HL-60 (cell line): Measurements from ENCODE around the gene TRABD2B.

Source experiments
- DNase-seq, 2 experiments: peaks; one replicate each; pipeline ENCODE4 v3.0.0-alpha.2; 2010 to 2020; ENCODE audit warnings: low read depth in 1 of 2, low spot score in 1 of 2
- H3K27ac ChIP-seq: fragments of 250-450 bp; sonication (Bioruptor Pico); replicated peaks from 2 replicates; pipeline ENCODE4 v1.5.1; 2020; ENCODE audit warnings: mild to moderate bottlenecking, moderate library complexity
- H3K27me3 ChIP-seq: fragments of 250-450 bp; sonication (Bioruptor Pico); 2 replicates; pipeline ENCODE4 v1.5.1; 2021; ENCODE audit warnings: mild to moderate bottlenecking, moderate library complexity; ENCODE audit not compliant: insufficient read depth, poor library complexity, severe bottlenecking
- H3K4me3 ChIP-seq: replicated peaks from 2 replicates; pipeline ENCODE4 v1.5.1; 2011; ENCODE audit warnings: mild to moderate bottlenecking, control low read depth, low read length; ENCODE audit not compliant: insufficient read depth
- GABPA ChIP-seq: IDR thresholded peaks from 2 replicates; pipeline ENCODE4 v1.6.1; 2012; ENCODE audit warnings: low read depth
- POLR2AphosphoS5 ChIP-seq: IDR thresholded peaks from 2 replicates; pipeline ENCODE4 v1.6.1; 2012; ENCODE audit warnings: low read depth
- REST ChIP-seq: IDR thresholded peaks from 2 replicates; pipeline ENCODE4 v1.6.1; 2012; ENCODE audit warnings: low read depth; ENCODE audit not compliant: insufficient replicate concordance
- SPI1 ChIP-seq: IDR thresholded peaks from 2 replicates; pipeline ENCODE4 v1.6.1; 2012; ENCODE audit warnings: low read depth, mild to moderate bottlenecking, borderline replicate concordance
- TF ChIP-seq, protein P1 (sequence below): IDR thresholded peaks from one replicate; pipeline ENCODE4 v1.5.1; 2011; ENCODE audit warnings: low read length, control low read depth, inconsistent platforms; ENCODE audit not compliant: insufficient read depth

TRABD2B gene

GRCh38 chr1:47913225-47913823, 83.9 kb downstream of the TRABD2B start:
- H3K27me3 ChIP-seq = peaks cover 4% of the 10 kb centered on the region
- no peak overlapping the region for H3K4me3 ChIP-seq
- no peak overlapping the region for H3K27ac ChIP-seq
- DNase-seq = no peak
- no peak for TF ChIP-seq GABPA
- no peak for TF ChIP-seq REST
- TF ChIP-seq, protein P1, sequence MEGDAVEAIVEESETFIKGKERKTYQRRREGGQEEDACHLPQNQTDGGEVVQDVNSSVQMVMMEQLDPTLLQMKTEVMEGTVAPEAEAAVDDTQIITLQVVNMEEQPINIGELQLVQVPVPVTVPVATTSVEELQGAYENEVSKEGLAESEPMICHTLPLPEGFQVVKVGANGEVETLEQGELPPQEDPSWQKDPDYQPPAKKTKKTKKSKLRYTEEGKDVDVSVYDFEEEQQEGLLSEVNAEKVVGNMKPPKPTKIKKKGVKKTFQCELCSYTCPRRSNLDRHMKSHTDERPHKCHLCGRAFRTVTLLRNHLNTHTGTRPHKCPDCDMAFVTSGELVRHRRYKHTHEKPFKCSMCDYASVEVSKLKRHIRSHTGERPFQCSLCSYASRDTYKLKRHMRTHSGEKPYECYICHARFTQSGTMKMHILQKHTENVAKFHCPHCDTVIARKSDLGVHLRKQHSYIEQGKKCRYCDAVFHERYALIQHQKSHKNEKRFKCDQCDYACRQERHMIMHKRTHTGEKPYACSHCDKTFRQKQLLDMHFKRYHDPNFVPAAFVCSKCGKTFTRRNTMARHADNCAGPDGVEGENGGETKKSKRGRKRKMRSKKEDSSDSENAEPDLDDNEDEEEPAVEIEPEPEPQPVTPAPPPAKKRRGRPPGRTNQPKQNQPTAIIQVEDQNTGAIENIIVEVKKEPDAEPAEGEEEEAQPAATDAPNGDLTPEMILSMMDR = no peak
- TF ChIP-seq SPI1 = no peak
- no peak for TF ChIP-seq POLR2AphosphoS5

DNA sequence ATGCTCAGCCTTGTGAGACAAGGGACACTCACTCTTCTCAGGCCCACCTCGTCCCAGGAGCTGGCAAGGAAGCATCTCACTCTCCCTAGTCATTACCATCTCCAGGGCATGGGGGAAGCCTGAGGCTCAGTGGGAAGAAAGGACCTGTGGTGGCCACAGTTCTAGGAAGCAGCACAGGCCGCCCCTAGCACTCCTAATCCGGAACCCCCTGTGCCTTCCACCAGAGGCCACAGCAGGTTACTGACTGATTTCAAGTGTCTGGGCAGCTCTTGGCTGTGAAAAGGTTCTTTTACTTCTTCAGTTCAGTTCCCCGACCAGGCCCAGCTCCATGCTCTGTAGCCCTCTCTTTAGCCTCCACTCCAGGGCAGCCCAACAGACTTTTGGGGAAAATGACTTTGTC, 84.4 kb downstream of the TRABD2B start:
- Histone ChIP-seq H3K4me3 (no peak overlapping the region), H3K27ac (no peak overlapping the region), H3K27me3 (peaks cover 4% of the 10 kb centered on the region)
- no peak for DNase-seq
- TF ChIP-seq, protein P1 = no peak
- TF ChIP-seq SPI1 (no peak), REST (no peak), POLR2AphosphoS5 (no peak), GABPA (no peak)

DNA sequence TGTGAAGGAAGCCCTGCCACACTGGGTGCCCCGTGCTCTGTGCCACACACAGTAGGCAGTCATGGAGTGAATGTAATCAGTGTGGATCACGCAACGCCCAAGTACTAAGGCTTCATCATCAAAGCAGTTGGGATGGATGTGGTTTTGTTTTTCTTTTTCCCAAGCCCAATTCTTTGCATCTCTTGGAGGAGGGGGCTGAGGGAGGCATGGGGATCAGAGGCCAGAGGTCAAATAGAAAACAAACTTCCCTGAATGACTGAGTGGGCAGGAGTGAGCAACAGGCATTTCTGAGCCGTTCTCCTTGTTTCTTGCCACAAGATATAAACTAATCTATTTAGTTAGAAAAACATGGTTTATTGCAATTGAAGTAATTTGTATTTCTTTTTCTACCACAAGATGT, 85.3 kb downstream of the TRABD2B start:
- peaks cover 4% of the 10 kb centered on the region for H3K27me3 ChIP-seq
- no peak overlapping the region for H3K27ac ChIP-seq
- no peak overlapping the region for H3K4me3 ChIP-seq
- DNase-seq = no peak
- TF ChIP-seq SPI1 = no peak
- no peak for TF ChIP-seq GABPA
- no peak for TF ChIP-seq REST
- TF ChIP-seq POLR2AphosphoS5 = no peak
- TF ChIP-seq, protein P1 = no peak
